Vagina (tissue), 2 donors: ENCODE results near the gene SPIN1. TPM values are rescaled to one million over a fixed set of nuclear protein-coding genes. Genes with fewer than 3 reads are reported as not detected.

ENCODE experiments used
- DNase-seq, 2 donors: peaks; one replicate each; pipeline ENCODE4 v3.0.0-alpha.2; 2017; ENCODE audit errors: extremely low spot score in 2 of 2
- H3K27ac ChIP-seq: fragments of 200-600 bp; sonication (generic); one replicate; pipeline ENCODE4 v1.5.1; 2019
- H3K27me3 ChIP-seq: fragments of 200-600 bp; sonication (generic); one replicate; pipeline ENCODE4 v1.5.1; 2019
- H3K36me3 ChIP-seq, 2 donors: fragments of 200-600 bp; sonication (generic); one replicate each; pipeline ENCODE4 v1.5.1; 2017 to 2019
- H3K4me1 ChIP-seq: fragments of 200-600 bp; sonication (generic); one replicate; pipeline ENCODE4 v1.5.1; 2019
- H3K4me3 ChIP-seq, 2 donors: fragments of 200-600 bp; sonication (generic); 1 replicate in 1 of 2; 2 replicates in 1 of 2; pipeline ENCODE4 v1.5.1; 2016 to 2019
- H3K9me3 ChIP-seq: fragments of 200-600 bp; sonication (generic); one replicate; pipeline ENCODE4 v1.5.1; 2019
- POLR2A ChIP-seq, 2 donors: fragments of 450-650 bp; IDR thresholded peaks; one replicate each; pipeline ENCODE4 v1.6.1; 2017; ENCODE audit warnings: antibody characterized with exemption in 2 of 2, mild to moderate bottlenecking in 2 of 2, moderate library complexity in 2 of 2
- POLR2AphosphoS5 ChIP-seq, 2 donors: sonication (generic); formaldehyde crosslinking; IDR thresholded peaks; one replicate each; pipeline ENCODE4 v1.9.0; 2017; ENCODE audit warnings: antibody characterized with exemption in 2 of 2, mild to moderate bottlenecking in 2 of 2, low read depth in 1 of 2; ENCODE audit not compliant: insufficient read depth in 1 of 2
- intact Hi-C: fragments of 100-400 bp; cut with DNase I; formaldehyde crosslinking; loops from one replicate; pipeline ENCODE4 v1.15.1; 2023
- total RNA-seq: library from RNA; depleted of rRNA; stranded (reverse); fragments of >200 nt; gene quantifications from one replicate; pipeline ENCODE4 v1.2.3, GENCODE V29; 2016
- TF ChIP-seq, protein P1 (sequence below), 3 experiments: fragments of 450-650 bp in 2 of 3; fragments of 200-600 bp in 1 of 3; sonication (generic) in 1 of 3; IDR thresholded peaks; one replicate each; pipeline ENCODE4 v1.5.1; 2017 to 2019; ENCODE audit warnings: antibody characterized with exemption in 3 of 3, mild to moderate bottlenecking in 2 of 3, moderate library complexity in 2 of 3

SPIN1 gene
- total RNA-seq, 1 donor from 2014 or later, result 72.9 TPM

DNA sequence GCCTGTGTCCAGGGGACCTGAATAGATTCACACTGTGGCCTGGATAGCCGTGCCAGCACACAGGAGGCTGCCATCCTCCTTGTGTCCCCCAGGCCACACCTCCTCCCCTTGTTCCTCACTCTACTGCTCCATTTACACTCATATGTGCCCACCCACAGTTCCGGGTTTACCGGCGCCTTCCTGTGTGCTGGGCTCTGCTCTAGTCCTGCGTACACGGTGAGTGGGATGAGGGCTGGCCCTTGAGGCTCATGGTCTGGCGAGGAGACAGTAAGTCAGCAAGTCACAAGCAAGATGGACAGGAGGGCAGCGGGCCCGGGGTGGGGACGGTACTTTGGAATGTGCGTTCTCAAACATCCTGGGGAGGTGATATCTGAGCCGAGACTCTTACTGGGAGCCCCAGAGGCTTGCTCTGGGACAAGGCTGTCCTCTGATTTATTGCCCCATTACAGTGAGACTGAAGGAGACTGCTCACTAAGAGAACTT lies 114.3 kb downstream of the SPIN1 start:
- Histone ChIP-seq H3K4me3 (no peak overlapping the region), H3K36me3 (no peaks in the 10 kb centered on the region), H3K27me3 (no peaks in the 10 kb centered on the region), H3K27ac (no peak overlapping the region), H3K4me1 (no peaks in the 10 kb centered on the region), H3K9me3 (no peaks in the 10 kb centered on the region)
- intact Hi-C loops, result no loop called here
- TF ChIP-seq POLR2AphosphoS5 (IDR thresholded peaks at IDR 0.05; ENCODE audit: insufficient read depth in 1 of 2, low read depth in 1 of 2) (no peak), POLR2A (IDR thresholded peaks at IDR 0.05) (no peak)
- TF ChIP-seq, protein P1, sequence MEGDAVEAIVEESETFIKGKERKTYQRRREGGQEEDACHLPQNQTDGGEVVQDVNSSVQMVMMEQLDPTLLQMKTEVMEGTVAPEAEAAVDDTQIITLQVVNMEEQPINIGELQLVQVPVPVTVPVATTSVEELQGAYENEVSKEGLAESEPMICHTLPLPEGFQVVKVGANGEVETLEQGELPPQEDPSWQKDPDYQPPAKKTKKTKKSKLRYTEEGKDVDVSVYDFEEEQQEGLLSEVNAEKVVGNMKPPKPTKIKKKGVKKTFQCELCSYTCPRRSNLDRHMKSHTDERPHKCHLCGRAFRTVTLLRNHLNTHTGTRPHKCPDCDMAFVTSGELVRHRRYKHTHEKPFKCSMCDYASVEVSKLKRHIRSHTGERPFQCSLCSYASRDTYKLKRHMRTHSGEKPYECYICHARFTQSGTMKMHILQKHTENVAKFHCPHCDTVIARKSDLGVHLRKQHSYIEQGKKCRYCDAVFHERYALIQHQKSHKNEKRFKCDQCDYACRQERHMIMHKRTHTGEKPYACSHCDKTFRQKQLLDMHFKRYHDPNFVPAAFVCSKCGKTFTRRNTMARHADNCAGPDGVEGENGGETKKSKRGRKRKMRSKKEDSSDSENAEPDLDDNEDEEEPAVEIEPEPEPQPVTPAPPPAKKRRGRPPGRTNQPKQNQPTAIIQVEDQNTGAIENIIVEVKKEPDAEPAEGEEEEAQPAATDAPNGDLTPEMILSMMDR (IDR thresholded peaks at IDR 0.05), result no peak
- DNase-seq, result no peak

DNA sequence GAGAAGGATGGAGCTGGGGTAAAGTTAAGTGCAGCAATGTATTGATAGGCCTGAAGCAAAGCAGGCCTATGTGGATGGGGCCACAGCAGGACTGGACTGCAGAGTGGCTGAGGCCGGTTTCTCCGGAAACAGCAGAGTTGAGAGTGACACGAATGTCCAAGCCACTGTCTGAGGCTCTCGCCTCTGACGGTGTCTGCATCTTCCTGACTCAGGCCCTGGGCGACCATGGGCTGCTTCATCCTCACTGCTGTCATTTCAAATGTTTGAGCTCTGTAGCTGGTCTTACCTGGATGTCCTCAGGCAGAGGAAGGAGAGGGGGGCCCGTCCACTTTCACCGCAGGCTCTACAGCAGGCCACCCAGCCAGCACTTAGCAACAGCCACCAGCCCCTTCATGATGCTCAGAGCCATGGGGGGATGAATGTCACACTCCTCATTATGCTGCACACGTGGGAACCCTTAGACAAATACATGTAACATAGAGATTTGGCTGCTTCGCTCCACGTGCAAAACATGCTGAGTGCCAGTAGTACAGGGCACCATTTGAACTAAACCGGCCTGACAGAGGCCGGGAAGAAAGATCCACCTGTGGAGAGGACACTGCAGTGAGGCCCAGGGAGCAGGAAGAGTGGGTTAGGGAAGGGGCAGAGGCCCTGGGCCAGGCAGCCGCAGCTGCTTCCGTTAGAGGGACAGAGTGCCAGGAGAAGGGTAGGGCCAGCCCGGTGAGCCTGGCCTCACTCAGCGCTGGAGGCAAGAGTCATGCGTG lies 115.0 kb downstream of the SPIN1 start:
- Histone ChIP-seq H3K9me3 (no peaks in the 10 kb centered on the region), H3K27ac (no peak overlapping the region), H3K4me3 (no peak overlapping the region), H3K4me1 (no peaks in the 10 kb centered on the region), H3K36me3 (no peaks in the 10 kb centered on the region), H3K27me3 (no peaks in the 10 kb centered on the region)
- intact Hi-C loops, result no loop called here
- TF ChIP-seq, protein P1 (IDR thresholded peaks at IDR 0.05), result no peak
- no peak for TF ChIP-seq POLR2AphosphoS5 (IDR thresholded peaks at IDR 0.05; ENCODE audit: insufficient read depth in 1 of 2, low read depth in 1 of 2)
- no peak for TF ChIP-seq POLR2A (IDR thresholded peaks at IDR 0.05)
- DNase-seq, result no peak

DNA sequence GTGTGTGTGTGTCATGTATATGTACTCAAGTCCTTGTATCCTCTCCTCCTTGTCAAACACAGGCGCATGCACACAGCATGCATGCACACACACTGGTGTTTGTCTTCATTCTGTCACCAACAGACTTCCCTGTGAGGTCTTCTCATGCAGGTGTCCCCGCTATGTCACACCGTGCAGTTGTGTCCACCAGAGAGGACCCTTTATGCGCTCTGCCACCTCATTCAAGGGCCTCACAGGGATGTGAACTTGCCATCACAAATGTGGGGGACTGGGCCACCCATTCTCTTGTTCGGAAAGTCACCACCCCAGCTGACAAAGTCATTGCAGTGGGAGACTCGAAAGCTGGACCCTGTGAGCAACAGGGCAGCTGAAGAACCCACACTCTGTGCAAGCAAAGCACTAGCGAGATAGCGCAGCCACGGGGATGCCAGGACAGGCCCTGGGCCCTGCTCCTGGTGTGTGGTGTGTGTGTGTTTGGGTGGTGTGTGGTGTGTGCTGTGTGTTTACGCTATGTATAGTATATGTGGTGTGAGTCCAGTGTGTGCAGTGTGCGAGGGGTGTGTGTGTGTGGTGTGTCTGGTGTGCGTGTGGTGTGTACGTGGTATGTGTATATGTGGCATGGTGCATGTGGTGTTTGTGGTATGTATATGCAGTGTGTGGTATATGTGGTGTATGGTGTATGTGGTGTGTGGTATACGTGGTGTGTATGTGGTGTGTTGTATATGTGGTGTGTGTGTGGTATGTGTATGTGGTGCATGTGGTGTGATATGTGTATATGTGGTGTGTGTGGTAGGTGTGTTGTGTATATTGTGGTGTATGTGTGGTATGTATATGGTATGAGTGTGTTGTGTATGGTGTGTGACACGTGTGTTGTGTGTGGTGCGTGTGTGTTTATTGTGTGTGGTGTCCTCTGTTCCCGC lies 115.9 kb downstream of the SPIN1 start:
- TF ChIP-seq POLR2A (IDR thresholded peaks at IDR 0.05), result no peak
- TF ChIP-seq, protein P1 (IDR thresholded peaks at IDR 0.05), result no peak
- TF ChIP-seq POLR2AphosphoS5 (IDR thresholded peaks at IDR 0.05; ENCODE audit: insufficient read depth in 1 of 2, low read depth in 1 of 2), result no peak
- Histone ChIP-seq H3K36me3 (no peaks in the 10 kb centered on the region), H3K9me3 (no peaks in the 10 kb centered on the region), H3K27me3 (no peaks in the 10 kb centered on the region), H3K27ac (no peak overlapping the region), H3K4me1 (no peaks in the 10 kb centered on the region), H3K4me3 (no peak overlapping the region)
- intact Hi-C loops, result no loop called here
- DNase-seq, result no peak

DNA sequence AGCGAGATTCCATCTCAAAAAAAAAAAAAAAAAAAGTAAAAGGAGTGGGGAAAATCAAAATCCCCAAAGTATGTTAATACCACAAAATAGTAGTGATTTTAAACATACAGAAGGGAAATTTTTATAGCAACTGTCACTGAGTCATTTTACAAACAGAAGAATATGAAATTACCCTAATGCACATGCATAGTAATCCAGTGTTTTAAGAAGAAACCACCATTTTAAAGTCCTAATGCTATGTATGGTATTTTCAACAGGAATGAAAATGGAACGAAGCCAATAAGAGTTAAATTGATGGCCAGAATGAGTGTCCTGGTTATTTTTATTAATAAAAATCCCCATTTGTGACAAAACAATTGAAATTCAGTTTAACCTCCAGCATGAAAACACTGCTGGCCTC lies 120.1 kb downstream of the SPIN1 start:
- H3K9me3 ChIP-seq, result no peaks in the 10 kb centered on the region
- no peaks in the 10 kb centered on the region for H3K4me1 ChIP-seq
- H3K27me3 ChIP-seq, result no peaks in the 10 kb centered on the region
- intact Hi-C loops, result no loop called here
- TF ChIP-seq, protein P1 (IDR thresholded peaks at IDR 0.05), result no peak
- TF ChIP-seq POLR2A (IDR thresholded peaks at IDR 0.05) (no peak), POLR2AphosphoS5 (IDR thresholded peaks at IDR 0.05; ENCODE audit: insufficient read depth in 1 of 2, low read depth in 1 of 2) (no peak)
- H3K36me3 ChIP-seq, result no peaks in the 10 kb centered on the region
- no peak overlapping the region for H3K27ac ChIP-seq
- no peak overlapping the region for H3K4me3 ChIP-seq
- DNase-seq, result no peak
